Measurements from ENCODE around the gene KRTAP10-12.

DNA sequence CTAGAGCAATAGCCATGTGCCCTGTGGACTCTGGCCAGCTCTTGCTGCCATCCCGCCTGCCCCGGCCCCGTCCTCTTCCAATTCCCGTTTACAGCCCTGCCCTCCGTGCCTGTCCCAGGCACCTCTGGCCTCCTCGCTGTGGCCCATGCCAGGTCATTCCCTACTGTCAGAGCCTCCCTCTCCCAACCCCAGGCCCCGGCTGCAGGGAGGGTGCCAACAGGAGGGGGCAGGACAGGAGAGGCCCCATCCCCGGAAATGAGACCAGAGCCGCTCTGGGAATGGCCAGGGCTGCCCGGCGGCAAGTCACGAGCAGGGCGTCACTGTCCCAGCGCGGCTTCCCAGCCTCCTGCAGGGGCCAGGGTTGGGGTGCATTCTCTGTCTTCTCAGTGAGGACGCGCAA, 37.9 kb downstream of the KRTAP10-12 start:
- TF ChIP-seq, protein P1, sequence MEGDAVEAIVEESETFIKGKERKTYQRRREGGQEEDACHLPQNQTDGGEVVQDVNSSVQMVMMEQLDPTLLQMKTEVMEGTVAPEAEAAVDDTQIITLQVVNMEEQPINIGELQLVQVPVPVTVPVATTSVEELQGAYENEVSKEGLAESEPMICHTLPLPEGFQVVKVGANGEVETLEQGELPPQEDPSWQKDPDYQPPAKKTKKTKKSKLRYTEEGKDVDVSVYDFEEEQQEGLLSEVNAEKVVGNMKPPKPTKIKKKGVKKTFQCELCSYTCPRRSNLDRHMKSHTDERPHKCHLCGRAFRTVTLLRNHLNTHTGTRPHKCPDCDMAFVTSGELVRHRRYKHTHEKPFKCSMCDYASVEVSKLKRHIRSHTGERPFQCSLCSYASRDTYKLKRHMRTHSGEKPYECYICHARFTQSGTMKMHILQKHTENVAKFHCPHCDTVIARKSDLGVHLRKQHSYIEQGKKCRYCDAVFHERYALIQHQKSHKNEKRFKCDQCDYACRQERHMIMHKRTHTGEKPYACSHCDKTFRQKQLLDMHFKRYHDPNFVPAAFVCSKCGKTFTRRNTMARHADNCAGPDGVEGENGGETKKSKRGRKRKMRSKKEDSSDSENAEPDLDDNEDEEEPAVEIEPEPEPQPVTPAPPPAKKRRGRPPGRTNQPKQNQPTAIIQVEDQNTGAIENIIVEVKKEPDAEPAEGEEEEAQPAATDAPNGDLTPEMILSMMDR (IDR thresholded peaks at IDR 0.05), result no peak
- no peak for TF ChIP-seq POLR2A (IDR thresholded peaks at IDR 0.05)

Data from tibial nerve (tissue), 3 donors.